Liver (tissue), 9 donors: Measurements from ENCODE around the gene ATP5MG. TPM values are rescaled to one million over a fixed set of nuclear protein-coding genes. Genes with fewer than 3 reads are reported as not detected.
"Not testable (repeated sequence)": the region's sequence is repeated elsewhere in the genome, so short reads cannot be mapped to it uniquely, and the experiment has no call there.

Experiments used
- DNase-seq: peaks from one replicate; pipeline ENCODE4 v3.0.0-alpha.2; 2017; ENCODE audit warnings: low spot score
- H3K27ac ChIP-seq, 2 donors: one replicate each; pipeline ENCODE4 v1.7.0; 2013; ENCODE audit warnings: inconsistent platforms in 2 of 2, low read length in 2 of 2, control low read depth in 1 of 2, low read depth in 1 of 2, mild to moderate bottlenecking in 1 of 2
- H3K27me3 ChIP-seq, 4 donors: one replicate each; pipeline versions ENCODE4 v1.6.1 to v1.7.0; 2013; ENCODE audit warnings: low read length in 3 of 4, inconsistent platforms in 1 of 4, mild to moderate bottlenecking in 1 of 4, moderate library complexity in 1 of 4; ENCODE audit not compliant: control insufficient read depth in 4 of 4, insufficient read depth in 4 of 4
- H3K36me3 ChIP-seq, 4 donors: one replicate each; pipeline versions ENCODE4 v1.6.1 to v1.7.0; 2013; ENCODE audit warnings: low read length in 3 of 4, mild to moderate bottlenecking in 3 of 4, low read depth in 1 of 4, moderate library complexity in 1 of 4; ENCODE audit not compliant: control insufficient read depth in 4 of 4, insufficient read depth in 3 of 4
- H3K4me1 ChIP-seq, 4 donors: one replicate each; pipeline versions ENCODE4 v1.6.1 to v1.7.0; 2013; ENCODE audit warnings: low read length in 3 of 4, mild to moderate bottlenecking in 3 of 4, moderate library complexity in 1 of 4; ENCODE audit not compliant: control insufficient read depth in 4 of 4, insufficient read depth in 4 of 4
- H3K4me3 ChIP-seq, 3 donors: one replicate each; pipeline versions ENCODE4 v1.6.1 to v1.7.0; 2013; ENCODE audit warnings: low read length in 3 of 3, control low read depth in 1 of 3, low read depth in 1 of 3, mild to moderate bottlenecking in 1 of 3
- H3K9ac ChIP-seq, 2 donors: one replicate each; pipeline ENCODE4 v1.7.0; 2013; ENCODE audit warnings: low read length in 2 of 2, mild to moderate bottlenecking in 2 of 2, moderate library complexity in 2 of 2, control low read depth in 1 of 2, low read depth in 1 of 2
- H3K9me3 ChIP-seq, 4 donors: one replicate each; pipeline versions ENCODE4 v1.6.1 to v1.7.0; 2013; ENCODE audit warnings: low read length in 3 of 4; ENCODE audit not compliant: control insufficient read depth in 4 of 4
- EGR1 ChIP-seq, 2 donors: IDR thresholded peaks; 2 replicates each; pipeline ENCODE4 v1.6.1; 2016 to 2018; ENCODE audit warnings: antibody characterized with exemption in 2 of 2, low read depth in 2 of 2
- FOXA1 ChIP-seq: IDR thresholded peaks from 2 replicates; pipeline ENCODE4 v1.6.1; 2016; ENCODE audit warnings: antibody characterized with exemption
- FOXA2 ChIP-seq: IDR thresholded peaks from 2 replicates; pipeline ENCODE4 v1.6.1; 2016; ENCODE audit warnings: antibody characterized with exemption
- GABPA ChIP-seq, 2 donors: IDR thresholded peaks in 1 of 2; conservative IDR thresholded peaks in 1 of 2; 2 replicates each; pipeline ENCODE4 v1.6.1; 2016; ENCODE audit warnings: antibody characterized with exemption in 2 of 2, mild to moderate bottlenecking in 1 of 2, moderate library complexity in 1 of 2
- HNF4A ChIP-seq, 2 donors: conservative IDR thresholded peaks; 2 replicates each; pipeline ENCODE4 v1.6.1; 2016; ENCODE audit warnings: antibody characterized with exemption in 2 of 2, mild to moderate bottlenecking in 2 of 2
- HNF4G ChIP-seq: IDR thresholded peaks from 2 replicates; pipeline ENCODE4 v1.6.1; 2016; ENCODE audit warnings: antibody characterized with exemption
- JUND ChIP-seq, 2 donors: IDR thresholded peaks; 2 replicates each; pipeline ENCODE4 v1.6.1; 2016; ENCODE audit warnings: antibody characterized with exemption in 2 of 2
- NR2F2 ChIP-seq: IDR thresholded peaks from 2 replicates; pipeline ENCODE4 v1.6.1; 2016; ENCODE audit warnings: antibody characterized with exemption
- RAD21 ChIP-seq, 2 donors: IDR thresholded peaks; 2 replicates each; pipeline ENCODE4 v1.6.1; 2016; ENCODE audit warnings: antibody characterized with exemption in 2 of 2, mild to moderate bottlenecking in 2 of 2
- RXRA ChIP-seq, 2 donors: IDR thresholded peaks; 2 replicates each; pipeline ENCODE4 v1.6.1; 2017 to 2018; ENCODE audit warnings: antibody characterized with exemption in 2 of 2, mild to moderate bottlenecking in 1 of 2
- SP1 ChIP-seq: IDR thresholded peaks from 2 replicates; pipeline ENCODE4 v1.6.1; 2018; ENCODE audit warnings: antibody characterized with exemption, mild to moderate bottlenecking
- TAF1 ChIP-seq: conservative IDR thresholded peaks from 2 replicates; pipeline ENCODE4 v1.6.1; 2016; ENCODE audit warnings: antibody characterized with exemption, mild to moderate bottlenecking
- YY1 ChIP-seq: IDR thresholded peaks from 2 replicates; pipeline ENCODE4 v1.6.1; 2016; ENCODE audit warnings: antibody characterized with exemption, mild to moderate bottlenecking
- WGBS: extraction: QIAGEN DNeasy Blood & Tissue Kit; methylation state at CpG from one replicate; pipeline ENCODE4 v1.1.7; 2013; 5-methylcytosine and 5-hydroxymethylcytosine counted together
- polyA plus RNA-seq, 2 donors: library from polyadenylated mRNA; stranded (reverse) in 1 of 2; unstranded in 1 of 2; fragments of 200-250 nt in 1 of 2; fragments of >200 nt in 1 of 2; fragmentation: Nextera tagmentation in 1 of 2; extraction: Ambion mirVana in 1 of 2; gene quantifications; one replicate each; pipeline versions ENCODE4 v1.2.1 to v1.2.3, GENCODE V29; 2013 to 2015
- total RNA-seq, 2 donors: library from RNA; depleted of rRNA; stranded (reverse); fragments of >200 nt; gene quantifications; one replicate each; pipeline ENCODE4 v1.2.3, GENCODE V29; 2014
- TF ChIP-seq, protein P1 (sequence below): IDR thresholded peaks from 2 replicates; pipeline ENCODE4 v1.6.1; 2016; ENCODE audit warnings: antibody characterized with exemption, mild to moderate bottlenecking
- TF ChIP-seq, protein P2 (sequence below): IDR thresholded peaks from 2 replicates; pipeline ENCODE4 v1.6.1; 2016; ENCODE audit warnings: antibody characterized with exemption
- TF ChIP-seq, protein P3 (sequence below): IDR thresholded peaks from 2 replicates; pipeline ENCODE4 v1.6.1; 2016; ENCODE audit warnings: antibody characterized with exemption
- TF ChIP-seq, protein P4 (sequence below): IDR thresholded peaks from 2 replicates; pipeline ENCODE4 v1.6.1; 2016; ENCODE audit warnings: antibody characterized with exemption
- donor health status: healthy.
- donor health status: healthy.
- donor health status: healthy.
- donor health status: healthy.
- donor health status: healthy.

Gene ATP5MG
- total and polyA plus RNA-seq, 4 donors: 25.5 to 542 (median 87.6) TPM

DNA sequence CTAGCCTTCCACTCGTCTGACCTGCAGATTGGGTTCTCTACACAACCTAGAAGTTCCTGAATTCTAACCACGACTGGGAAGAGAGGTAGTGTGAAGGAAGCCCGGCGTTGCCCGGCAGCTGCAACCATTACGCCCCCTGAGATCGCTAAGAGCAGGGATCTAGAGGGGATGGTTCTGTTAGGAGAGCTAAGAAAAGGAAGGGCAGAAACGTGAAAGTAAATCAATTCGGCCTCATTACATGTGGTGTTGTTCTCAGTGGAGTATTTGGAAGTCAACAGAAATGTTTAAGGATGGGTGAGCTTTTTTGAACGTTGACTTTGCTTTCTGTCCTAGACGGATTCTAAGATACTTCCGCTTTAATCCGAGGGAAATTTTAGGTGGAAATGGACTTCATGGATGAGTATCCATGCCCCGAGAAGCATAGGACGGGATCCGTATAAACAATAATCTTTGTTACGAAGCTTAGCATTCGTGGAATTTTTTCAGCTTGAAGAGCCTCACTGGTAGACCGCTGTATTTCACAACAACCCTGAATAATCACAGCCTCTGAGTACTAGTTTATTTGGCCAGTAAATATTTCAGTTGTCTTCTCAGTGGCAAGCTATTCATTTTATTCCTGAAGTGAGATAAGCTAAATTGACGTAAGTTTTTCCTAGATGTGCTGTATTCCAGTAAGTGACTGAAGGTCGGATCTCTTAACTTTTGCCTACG, 629 bp downstream of the ATP5MG start (continued):
- TF ChIP-seq, protein P1, sequence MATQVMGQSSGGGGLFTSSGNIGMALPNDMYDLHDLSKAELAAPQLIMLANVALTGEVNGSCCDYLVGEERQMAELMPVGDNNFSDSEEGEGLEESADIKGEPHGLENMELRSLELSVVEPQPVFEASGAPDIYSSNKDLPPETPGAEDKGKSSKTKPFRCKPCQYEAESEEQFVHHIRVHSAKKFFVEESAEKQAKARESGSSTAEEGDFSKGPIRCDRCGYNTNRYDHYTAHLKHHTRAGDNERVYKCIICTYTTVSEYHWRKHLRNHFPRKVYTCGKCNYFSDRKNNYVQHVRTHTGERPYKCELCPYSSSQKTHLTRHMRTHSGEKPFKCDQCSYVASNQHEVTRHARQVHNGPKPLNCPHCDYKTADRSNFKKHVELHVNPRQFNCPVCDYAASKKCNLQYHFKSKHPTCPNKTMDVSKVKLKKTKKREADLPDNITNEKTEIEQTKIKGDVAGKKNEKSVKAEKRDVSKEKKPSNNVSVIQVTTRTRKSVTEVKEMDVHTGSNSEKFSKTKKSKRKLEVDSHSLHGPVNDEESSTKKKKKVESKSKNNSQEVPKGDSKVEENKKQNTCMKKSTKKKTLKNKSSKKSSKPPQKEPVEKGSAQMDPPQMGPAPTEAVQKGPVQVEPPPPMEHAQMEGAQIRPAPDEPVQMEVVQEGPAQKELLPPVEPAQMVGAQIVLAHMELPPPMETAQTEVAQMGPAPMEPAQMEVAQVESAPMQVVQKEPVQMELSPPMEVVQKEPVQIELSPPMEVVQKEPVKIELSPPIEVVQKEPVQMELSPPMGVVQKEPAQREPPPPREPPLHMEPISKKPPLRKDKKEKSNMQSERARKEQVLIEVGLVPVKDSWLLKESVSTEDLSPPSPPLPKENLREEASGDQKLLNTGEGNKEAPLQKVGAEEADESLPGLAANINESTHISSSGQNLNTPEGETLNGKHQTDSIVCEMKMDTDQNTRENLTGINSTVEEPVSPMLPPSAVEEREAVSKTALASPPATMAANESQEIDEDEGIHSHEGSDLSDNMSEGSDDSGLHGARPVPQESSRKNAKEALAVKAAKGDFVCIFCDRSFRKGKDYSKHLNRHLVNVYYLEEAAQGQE: no peak
- TF ChIP-seq, protein P2, sequence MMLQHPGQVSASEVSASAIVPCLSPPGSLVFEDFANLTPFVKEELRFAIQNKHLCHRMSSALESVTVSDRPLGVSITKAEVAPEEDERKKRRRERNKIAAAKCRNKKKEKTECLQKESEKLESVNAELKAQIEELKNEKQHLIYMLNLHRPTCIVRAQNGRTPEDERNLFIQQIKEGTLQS: no peak
- TF ChIP-seq HNF4G (no peak), FOXA1 (no peak), JUND (IDR thresholded peaks at IDR 0.05) (peak in 1 of 2 donors; percentile 48), FOXA2 (no peak), YY1 (no peak), RXRA (IDR thresholded peaks at IDR 0.05) (peak in 1 of 2 donors; percentile 19)

DNA sequence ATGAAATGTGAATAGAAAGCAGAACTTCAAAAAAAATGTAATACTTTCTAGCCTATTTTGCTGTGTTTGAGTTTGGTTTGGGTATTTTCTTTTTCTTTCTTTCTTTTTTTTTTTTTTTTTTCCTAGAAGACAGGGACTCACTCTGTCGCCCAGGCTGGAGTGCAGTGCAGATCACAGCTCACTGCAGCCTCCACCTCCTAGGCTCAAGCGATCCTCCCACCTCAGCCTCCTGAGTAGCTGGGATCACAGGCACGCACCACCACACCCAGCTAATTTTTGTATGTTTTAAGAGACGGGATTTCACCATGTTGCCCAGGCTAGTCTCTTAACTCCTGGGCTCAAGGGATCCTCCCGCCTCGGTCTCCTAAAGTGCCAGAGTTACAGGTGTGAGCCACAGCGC, 1.2 kb downstream of the ATP5MG start:
- TF ChIP-seq RAD21 (IDR thresholded peaks at IDR 0.05): peak in 1 of 2 donors; percentile 1
- H3K9me3 ChIP-seq, H3K27me3 ChIP-seq, DNase-seq: not testable (repeated sequence)
- peaks cover 0 to 32% (median 19%) of the 10 kb centered on the region in 4 donors for H3K4me1 ChIP-seq
- peak overlapping the region; percentile 77 to 96 for H3K9ac ChIP-seq
- peak overlapping the region; percentile 62 to 72 for H3K27ac ChIP-seq
- peak overlapping the region in 2 of 3 donors; percentile 95 for H3K4me3 ChIP-seq
- peaks cover 0 to 25% (median 14%) of the 10 kb centered on the region in 4 donors for H3K36me3 ChIP-seq
- 73% methylated on average over 7 of the region's 7 CpGs for whole genome bisulfite sequencing

DNA sequence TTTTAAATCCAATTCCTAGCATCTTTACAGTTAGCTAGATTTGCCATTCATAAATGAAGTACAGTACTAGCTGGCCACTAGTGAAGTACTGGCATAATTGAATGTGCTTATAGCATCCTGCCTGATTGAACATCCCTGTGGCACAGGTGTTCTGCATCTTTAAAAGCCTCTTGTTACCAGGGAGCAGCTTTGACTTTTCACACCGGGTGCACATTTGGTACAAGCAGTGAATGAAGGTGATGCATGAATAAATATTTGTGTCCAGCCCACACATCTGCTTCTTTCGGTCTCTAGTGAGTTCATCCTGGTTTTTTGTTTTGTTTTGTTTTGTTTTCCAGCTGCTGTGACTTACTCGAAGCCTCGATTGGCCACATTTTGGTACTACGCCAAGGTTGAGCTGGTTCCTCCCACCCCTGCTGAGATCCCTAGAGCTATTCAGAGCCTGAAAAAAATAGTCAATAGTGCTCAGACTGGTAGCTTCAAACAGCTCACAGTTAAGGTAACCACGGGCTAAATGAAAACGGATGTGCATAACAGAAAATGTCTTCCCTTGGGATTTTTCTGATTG, 5.3 kb downstream of the ATP5MG start:
- H3K27me3 ChIP-seq: no peaks in the 10 kb centered on the region
- no peak overlapping the region for H3K9ac ChIP-seq
- no peaks in the 10 kb centered on the region for H3K9me3 ChIP-seq
- 75% methylated on average over 7 of the region's 7 CpGs for WGBS
- H3K27ac ChIP-seq: no peak overlapping the region
- H3K4me3 ChIP-seq: no peak overlapping the region
- peaks cover 0 to 27% (median 23%) of the 10 kb centered on the region in 4 donors for H3K36me3 ChIP-seq
- peaks cover 0 to 28% (median 14%) of the 10 kb centered on the region in 4 donors for H3K4me1 ChIP-seq
- no peak for DNase-seq
- TF ChIP-seq TAF1: no peak
- no peak for TF ChIP-seq SP1
- no peak for TF ChIP-seq FOXA2
- no peak for TF ChIP-seq HNF4G
- no peak for TF ChIP-seq GABPA (IDR thresholded peaks at IDR 0.05 in 1 of 2, conservative IDR thresholded peaks at IDR 0.05 in 1 of 2)
- no peak for TF ChIP-seq NR2F2
- TF ChIP-seq, protein P1: no peak
- TF ChIP-seq EGR1 (IDR thresholded peaks at IDR 0.05; ENCODE audit: low read depth in 2 of 2): no peak
- no peak for TF ChIP-seq HNF4A (conservative IDR thresholded peaks at IDR 0.05)
- TF ChIP-seq JUND (IDR thresholded peaks at IDR 0.05): no peak
- TF ChIP-seq FOXA1: no peak
- TF ChIP-seq, protein P3, sequence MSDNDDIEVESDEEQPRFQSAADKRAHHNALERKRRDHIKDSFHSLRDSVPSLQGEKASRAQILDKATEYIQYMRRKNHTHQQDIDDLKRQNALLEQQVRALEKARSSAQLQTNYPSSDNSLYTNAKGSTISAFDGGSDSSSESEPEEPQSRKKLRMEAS: no peak
- TF ChIP-seq RXRA (IDR thresholded peaks at IDR 0.05): no peak
- TF ChIP-seq YY1: no peak
- TF ChIP-seq, protein P4, sequence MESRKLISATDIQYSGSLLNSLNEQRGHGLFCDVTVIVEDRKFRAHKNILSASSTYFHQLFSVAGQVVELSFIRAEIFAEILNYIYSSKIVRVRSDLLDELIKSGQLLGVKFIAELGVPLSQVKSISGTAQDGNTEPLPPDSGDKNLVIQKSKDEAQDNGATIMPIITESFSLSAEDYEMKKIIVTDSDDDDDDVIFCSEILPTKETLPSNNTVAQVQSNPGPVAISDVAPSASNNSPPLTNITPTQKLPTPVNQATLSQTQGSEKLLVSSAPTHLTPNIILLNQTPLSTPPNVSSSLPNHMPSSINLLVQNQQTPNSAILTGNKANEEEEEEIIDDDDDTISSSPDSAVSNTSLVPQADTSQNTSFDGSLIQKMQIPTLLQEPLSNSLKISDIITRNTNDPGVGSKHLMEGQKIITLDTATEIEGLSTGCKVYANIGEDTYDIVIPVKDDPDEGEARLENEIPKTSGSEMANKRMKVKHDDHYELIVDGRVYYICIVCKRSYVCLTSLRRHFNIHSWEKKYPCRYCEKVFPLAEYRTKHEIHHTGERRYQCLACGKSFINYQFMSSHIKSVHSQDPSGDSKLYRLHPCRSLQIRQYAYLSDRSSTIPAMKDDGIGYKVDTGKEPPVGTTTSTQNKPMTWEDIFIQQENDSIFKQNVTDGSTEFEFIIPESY: no peak
- TF ChIP-seq, protein P2: no peak
- TF ChIP-seq RAD21 (IDR thresholded peaks at IDR 0.05): no peak
